OCI-LY7 (cell line): Measurements from ENCODE around the gene CAPZA2. TPM values are rescaled to one million over a fixed set of nuclear protein-coding genes. Genes with fewer than 3 reads are reported as not detected.

ENCODE experiments used
- BruUV-seq: library from RNA; stranded (reverse); fragments of 400-500 nt; replicated peaks from 2 replicates; lab custom pipeline; 2021; lab: Mats Ljungman, UMichigan
- CTCF ChIA-PET: fragments of 300-600 bp; sonication (Branson Sonifier 250); formaldehyde crosslinking; loops from one replicate; lab custom pipeline; 2022; ENCODE audit warnings: antibody characterized with exemption; ENCODE audit not compliant: unreplicated experiment; lab: Charles Lee
- POLR2A ChIA-PET: fragments of 300-600 bp; sonication (Branson Sonifier 250); formaldehyde crosslinking; loops from one replicate; lab custom pipeline; 2022; ENCODE audit warnings: antibody characterized with exemption; lab: Charles Lee
- DNase-seq: peaks from one replicate; pipeline ENCODE4 v3.0.0-alpha.2; 2015; ENCODE audit warnings: low spot score
- H2AFZ ChIP-seq: fragments of 200-600 bp; sonication (generic), shearing (Covaris generic); 2 replicates; pipeline ENCODE4 v1.6.1; 2014; ENCODE audit warnings: mild to moderate bottlenecking, antibody characterized with exemption, low read length, moderate library complexity
- H3K27ac ChIP-seq: fragments of 200-600 bp; sonication (generic); 2 replicates; pipeline ENCODE4 v1.5.1; 2014; ENCODE audit warnings: mixed run types, low read depth, mild to moderate bottlenecking, moderate library complexity, low read length, inconsistent platforms; ENCODE audit not compliant: poor library complexity, severe bottlenecking
- H3K36me3 ChIP-seq: fragments of 200-600 bp; sonication (generic); 2 replicates; pipeline ENCODE4 v1.6.1; 2014; ENCODE audit warnings: mild to moderate bottlenecking, antibody characterized with exemption, low read length, moderate library complexity, mixed read lengths; ENCODE audit not compliant: insufficient read depth
- H3K4me1 ChIP-seq: fragments of 200-600 bp; sonication (generic); 2 replicates; pipeline ENCODE4 v1.5.1; 2014; ENCODE audit warnings: mild to moderate bottlenecking, low read length; ENCODE audit not compliant: insufficient read depth, poor library complexity, severe bottlenecking
- H3K4me2 ChIP-seq: fragments of 200-600 bp; sonication (generic); 2 replicates; pipeline ENCODE4 v1.6.1; 2014; ENCODE audit warnings: mild to moderate bottlenecking, low read length
- H3K4me3 ChIP-seq: fragments of 200-600 bp; sonication (generic); 2 replicates; pipeline ENCODE4 v1.5.1; 2014; ENCODE audit warnings: mild to moderate bottlenecking, low read depth, low read length; ENCODE audit not compliant: poor library complexity, severe bottlenecking
- H3K79me2 ChIP-seq: fragments of 200-600 bp; sonication (generic); 2 replicates; pipeline ENCODE4 v1.6.1; 2016; ENCODE audit warnings: low read depth, mild to moderate bottlenecking, low read length, moderate library complexity, mixed read lengths; ENCODE audit not compliant: insufficient read depth
- H3K9me2 ChIP-seq: fragments of 200-600 bp; sonication (generic); 2 replicates; pipeline ENCODE4 v1.6.1; 2016; ENCODE audit warnings: mild to moderate bottlenecking, low read length, mixed read lengths; ENCODE audit not compliant: insufficient read depth
- H3K9me3 ChIP-seq: fragments of 200-600 bp; sonication (generic); 2 replicates; pipeline ENCODE4 v1.6.1; 2014; ENCODE audit warnings: mild to moderate bottlenecking, mixed run types, low read length, mixed read lengths
- H4K20me1 ChIP-seq: fragments of 200-600 bp; sonication (generic); 2 replicates; pipeline ENCODE4 v1.6.1; 2014; ENCODE audit warnings: mild to moderate bottlenecking, antibody characterized with exemption, low read length, moderate library complexity, mixed read lengths; ENCODE audit not compliant: insufficient read depth
- CTCF ChIP-seq: fragments of 200-600 bp; sonication (generic); conservative IDR thresholded peaks from 2 replicates; pipeline ENCODE4 v1.5.1; 2014; ENCODE audit warnings: mild to moderate bottlenecking, antibody characterized with exemption, low read length, moderate library complexity, mixed read lengths
- EZH2phosphoT487 ChIP-seq: fragments of 200-600 bp; sonication (generic); IDR thresholded peaks from 2 replicates; pipeline ENCODE4 v1.6.1; 2018; ENCODE audit warnings: low read depth, borderline replicate concordance, mild to moderate bottlenecking, mixed run types, antibody characterized with exemption, low read length, moderate library complexity, mixed read lengths
- intact Hi-C: fragments of 100-400 bp; cut with micrococcal nuclease; formaldehyde crosslinking; loops from one replicate; pipeline ENCODE4 v1.10.0; 2022; ENCODE audit not compliant: unreplicated experiment
- total RNA-seq, 2 experiments: library from RNA; depleted of rRNA in 1 of 2; stranded (reverse); fragments of >200 nt in 1 of 2; shearing (Covaris generic) in 1 of 2; gene quantifications; 2 replicates each; pipeline ENCODE4 v1.2.3, GENCODE V29; 2014 to 2022

CAPZA2 gene
- total RNA-seq, 2 experiments from 2014 or later = 53.3 to 103 TPM

- no peaks in the 10 kb centered on the region for H3K4me1 ChIP-seq
- no peak overlapping the region for H3K27ac ChIP-seq
- no peak for TF ChIP-seq EZH2phosphoT487
- H3K9me2 ChIP-seq = no peaks in the 10 kb centered on the region
- BruUV-seq = no TSS peak
- H3K79me2 ChIP-seq = no peaks in the 10 kb centered on the region
- ChIA-PET POLR2A (no interaction called here), CTCF (no interaction called here)
- no peak for DNase-seq
- H3K4me2 ChIP-seq = no peak overlapping the region
- no peak overlapping the region for H3K4me3 ChIP-seq
- intact Hi-C loops = no loop called here
- no peak overlapping the region for H2AFZ ChIP-seq
- no peaks in the 10 kb centered on the region for H3K9me3 ChIP-seq
- no peaks in the 10 kb centered on the region for H3K36me3 ChIP-seq
- peaks cover 8% of the 10 kb centered on the region for H4K20me1 ChIP-seq
Measured at GRCh38 chr7:116966601-116967000, 104.2 kb downstream of the CAPZA2 start.

GRCh38 chr7:116967254-116967922 lies 105.0 kb downstream of the CAPZA2 start:
- POLR2A ChIA-PET = interaction anchor here (0.8 to 1.4 kb wide), 3 partner anchors 11 to 90 kb away, joined by 4 read pairs; no protein-coding TSS in a partner anchor
- CTCF ChIA-PET = no interaction called here
- H3K27ac ChIP-seq = no peak overlapping the region
- intact Hi-C loops = no loop called here
- peaks cover 8% of the 10 kb centered on the region for H4K20me1 ChIP-seq
- no peak overlapping the region for H3K4me2 ChIP-seq
- H3K4me1 ChIP-seq = no peaks in the 10 kb centered on the region
- H3K9me3 ChIP-seq = no peaks in the 10 kb centered on the region
- no peak overlapping the region for H3K4me3 ChIP-seq
- no peak for DNase-seq
- H2AFZ ChIP-seq = no peak overlapping the region
- no peaks in the 10 kb centered on the region for H3K9me2 ChIP-seq
- TF ChIP-seq CTCF (no peak), EZH2phosphoT487 (no peak)
- no TSS peak for BruUV-seq
- no peaks in the 10 kb centered on the region for H3K79me2 ChIP-seq
- no peaks in the 10 kb centered on the region for H3K36me3 ChIP-seq

GRCh38 chr7:116967983-116968382 lies 105.6 kb downstream of the CAPZA2 start:
- no peak for TF ChIP-seq EZH2phosphoT487
- TF ChIP-seq CTCF = no peak

More at GRCh38 chr7:116967983-116968382, 105.6 kb downstream of the CAPZA2 start:
- ChIA-PET POLR2A (interaction anchor here (0.8 to 1.4 kb wide), 3 partner anchors 11 to 89 kb away, joined by 4 read pairs; no protein-coding TSS in a partner anchor), CTCF (no interaction called here)
- Histone ChIP-seq H2AFZ (no peak overlapping the region), H3K36me3 (no peaks in the 10 kb centered on the region), H4K20me1 (peaks cover 8% of the 10 kb centered on the region), H3K27ac (no peak overlapping the region), H3K4me3 (no peak overlapping the region), H3K4me1 (no peaks in the 10 kb centered on the region), H3K4me2 (no peak overlapping the region), H3K9me3 (no peaks in the 10 kb centered on the region), H3K79me2 (no peaks in the 10 kb centered on the region), H3K9me2 (no peaks in the 10 kb centered on the region)
- intact Hi-C loops = no loop called here
- DNase-seq = no peak
- BruUV-seq = no TSS peak
